GM19468 (cell line): ENCODE measurements around the gene LRRC4C.
"Not testable (repeated sequence)": the region's sequence is repeated elsewhere in the genome, so short reads cannot be mapped to it uniquely, and the experiment has no call there.

ENCODE experiments used
- ATAC-seq: cut with Tn5 transposase; IDR thresholded peaks from one replicate; pipeline ENCODE4 v1.9.1; 2021; ENCODE audit warnings: mild to moderate bottlenecking, moderate library complexity, moderate number of reproducible peaks; ENCODE audit not compliant: unreplicated experiment; ENCODE audit errors: extremely low read depth

The LRRC4C gene

GRCh38 chr11:40958707-40959106 is 500.7 kb downstream of the LRRC4C start:
- no peak for ATAC-seq

- no peak for ATAC-seq
Observed at GRCh38 chr11:40952479-40952878, 507.0 kb downstream of the LRRC4C start.

GRCh38 chr11:40938002-40938401 is 521.5 kb downstream of the LRRC4C start:
- no peak for ATAC-seq

- no peak for ATAC-seq
Observed at GRCh38 chr11:40924915-40925314, 534.5 kb downstream of the LRRC4C start.

- ATAC-seq = no peak
Observed at GRCh38 chr11:40921246-40921645, 538.2 kb downstream of the LRRC4C start.

GRCh38 chr11:40910774-40911173 is 548.7 kb downstream of the LRRC4C start:
- not testable (repeated sequence) for ATAC-seq

- no peak for ATAC-seq
Observed at GRCh38 chr11:40894501-40894900, 565.0 kb downstream of the LRRC4C start.

- ATAC-seq = no peak
Observed at GRCh38 chr11:40885250-40885954, 574.0 kb downstream of the LRRC4C start.

GRCh38 chr11:40882301-40882700 is 577.2 kb downstream of the LRRC4C start:
- ATAC-seq = no peak

- no peak for ATAC-seq
Observed at GRCh38 chr11:40879911-40880310, 579.5 kb downstream of the LRRC4C start.

- no peak for ATAC-seq
Observed at GRCh38 chr11:40877981-40878380, 581.5 kb downstream of the LRRC4C start.

- ATAC-seq = no peak
Observed at GRCh38 chr11:40877256-40877655, 582.2 kb downstream of the LRRC4C start.

- ATAC-seq = no peak
Observed at GRCh38 chr11:40867991-40868632, 591.3 kb downstream of the LRRC4C start.

GRCh38 chr11:40857754-40858153 is 601.7 kb downstream of the LRRC4C start:
- ATAC-seq = not testable (repeated sequence)

GRCh38 chr11:40842750-40843339 is 616.6 kb downstream of the LRRC4C start:
- ATAC-seq = no peak

- no peak for ATAC-seq
Observed at GRCh38 chr11:40841231-40841630, 618.2 kb downstream of the LRRC4C start.

GRCh38 chr11:40838181-40838683 is 621.2 kb downstream of the LRRC4C start:
- ATAC-seq = no peak

- ATAC-seq = no peak
Observed at GRCh38 chr11:40827116-40827515, 632.3 kb downstream of the LRRC4C start.

- ATAC-seq = no peak
Observed at GRCh38 chr11:40826601-40827000, 632.9 kb downstream of the LRRC4C start.

- no peak for ATAC-seq
Observed at GRCh38 chr11:40825201-40825834, 634.1 kb downstream of the LRRC4C start.

- ATAC-seq = no peak
Observed at GRCh38 chr11:40819230-40819629, 640.2 kb downstream of the LRRC4C start.
